GM21381 (cell line): ENCODE data around the gene SUN2.

Experiments
- ATAC-seq: cut with Tn5 transposase; IDR thresholded peaks from one replicate; pipeline ENCODE4 v1.9.1; 2021; ENCODE audit warnings: mild to moderate bottlenecking, moderate library complexity; ENCODE audit not compliant: unreplicated experiment

The SUN2 gene

GRCh38 chr22:38781033-38781432 lies 25.2 kb upstream of the SUN2 start:
- ATAC-seq, result no peak

DNA sequence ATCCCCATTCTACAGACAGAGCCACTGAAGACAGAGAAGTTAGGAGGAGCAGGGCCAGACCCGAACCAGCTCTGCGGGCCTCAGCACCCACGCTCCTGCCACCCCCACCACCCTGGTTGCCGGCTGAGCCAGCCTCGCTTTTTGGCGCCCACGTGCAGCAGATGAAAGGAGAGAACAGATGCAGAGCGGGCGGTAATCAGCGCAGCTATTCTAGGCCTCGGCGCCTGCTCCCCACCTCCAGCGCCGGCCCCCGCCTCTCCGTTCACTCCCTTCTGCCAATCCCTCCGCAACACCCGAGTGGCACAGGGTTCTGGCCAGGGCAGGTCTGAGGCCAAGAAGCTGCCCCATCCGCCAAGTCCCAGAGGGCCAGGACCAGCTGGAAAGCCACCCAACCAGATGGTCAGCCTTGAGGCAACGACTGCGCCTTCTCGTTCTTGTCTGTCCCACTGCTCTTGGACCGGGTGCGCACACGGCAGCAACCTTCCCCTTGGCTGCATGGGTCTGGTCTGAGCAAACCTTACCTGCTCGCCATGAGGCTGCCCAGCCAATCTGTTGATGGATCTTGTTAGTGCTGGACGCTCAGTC lies 21.4 kb upstream of the SUN2 start:
- no peak for ATAC-seq

- ATAC-seq, result no peak
Measured at GRCh38 chr22:38776086-38776485, 20.3 kb upstream of the SUN2 start.

- no peak for ATAC-seq
Measured at GRCh38 chr22:38775656-38776055, 19.9 kb upstream of the SUN2 start.

DNA sequence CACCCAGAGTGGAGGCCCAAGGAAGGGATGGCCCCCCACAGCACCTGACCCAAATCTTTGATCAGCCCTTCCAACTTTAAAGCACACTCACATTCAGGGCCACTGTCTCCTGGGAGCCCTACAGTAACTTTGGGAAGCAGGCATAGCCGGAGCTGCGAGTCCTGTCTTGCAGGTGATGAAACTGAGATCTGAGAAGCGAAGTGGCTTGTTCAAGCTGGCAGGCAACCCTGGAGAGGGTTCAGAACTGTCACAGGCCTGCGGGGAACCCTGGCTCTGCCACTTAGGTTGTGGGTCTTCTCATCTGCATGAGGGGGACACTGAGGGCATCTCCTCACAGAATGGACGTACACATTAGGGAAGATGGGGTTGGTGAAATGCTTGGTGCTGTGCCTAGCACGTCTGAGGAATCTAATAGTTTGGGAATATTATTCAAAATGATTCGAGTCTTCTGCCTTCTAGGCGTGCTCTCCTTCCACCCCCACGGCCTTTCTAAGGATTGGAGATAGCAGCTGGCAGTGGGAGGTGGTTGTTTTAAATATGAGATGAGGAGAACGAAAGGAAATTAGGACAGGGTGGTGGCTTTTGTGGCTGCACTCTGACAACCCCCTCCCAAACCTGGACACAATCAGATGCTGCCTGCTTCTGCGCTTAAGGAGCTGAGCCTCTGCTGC lies 18.8 kb upstream of the SUN2 start:
- ATAC-seq, result no peak

GRCh38 chr22:38773363-38773946 lies 17.7 kb upstream of the SUN2 start:
- ATAC-seq, result no peak

GRCh38 chr22:38772623-38772873 lies 16.8 kb upstream of the SUN2 start:
- ATAC-seq, result no peak

DNA sequence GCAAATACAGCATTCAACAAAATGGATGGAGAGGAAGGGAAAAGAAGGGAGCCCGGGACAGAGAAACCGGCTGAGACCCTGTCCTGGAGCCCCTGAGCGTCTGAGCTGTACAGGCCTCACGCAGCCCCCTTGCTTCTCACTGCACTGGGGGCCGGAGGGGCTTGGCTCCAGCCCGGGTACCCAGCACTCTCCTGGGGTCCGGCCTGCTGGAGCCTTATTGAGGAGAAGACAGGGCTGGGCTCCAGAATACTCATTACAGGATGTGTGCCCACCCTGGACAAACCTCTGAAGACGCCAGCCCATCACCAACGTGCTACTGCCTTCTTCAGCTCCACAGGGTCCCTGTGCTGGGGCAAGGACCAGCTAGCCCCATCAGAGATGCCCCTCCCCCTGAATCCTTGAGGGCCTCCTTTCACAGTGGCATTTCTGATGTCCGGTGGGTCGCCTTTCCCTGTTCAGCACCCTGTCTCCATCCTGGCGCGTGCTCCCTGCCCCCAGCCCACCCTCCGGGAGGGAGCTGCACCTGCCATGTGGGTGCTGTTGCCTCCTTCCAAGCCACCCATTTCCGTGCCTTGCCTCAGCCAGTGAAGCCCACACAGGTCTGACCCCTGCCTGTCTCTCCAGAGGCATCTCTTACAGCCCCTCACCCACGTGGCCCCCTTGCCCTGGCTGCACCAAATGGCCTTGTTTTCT lies 14.6 kb upstream of the SUN2 start:
- ATAC-seq, result no peak

- no peak for ATAC-seq
Measured at GRCh38 chr22:38768036-38768435, 12.2 kb upstream of the SUN2 start.

DNA sequence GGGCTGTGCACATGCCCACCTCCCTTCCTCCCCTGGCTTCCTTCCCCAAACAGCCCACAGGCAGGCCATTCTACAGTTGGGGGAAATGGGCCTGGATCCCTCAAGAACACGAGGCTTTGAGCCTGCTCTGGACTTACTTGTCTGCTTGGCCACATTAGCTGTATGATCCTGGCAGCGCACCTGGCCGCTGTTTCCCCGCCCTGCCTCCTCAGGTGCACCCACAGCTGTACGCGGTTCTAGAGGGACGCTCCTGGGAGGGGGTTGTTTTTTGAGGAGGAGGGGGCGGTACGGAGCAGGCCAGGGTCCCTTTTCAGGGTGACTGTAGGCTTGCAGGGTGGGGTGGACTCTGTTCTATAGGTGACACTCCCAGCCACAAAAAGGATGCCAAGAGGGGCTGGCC lies 11.5 kb upstream of the SUN2 start:
- ATAC-seq, result no peak

DNA sequence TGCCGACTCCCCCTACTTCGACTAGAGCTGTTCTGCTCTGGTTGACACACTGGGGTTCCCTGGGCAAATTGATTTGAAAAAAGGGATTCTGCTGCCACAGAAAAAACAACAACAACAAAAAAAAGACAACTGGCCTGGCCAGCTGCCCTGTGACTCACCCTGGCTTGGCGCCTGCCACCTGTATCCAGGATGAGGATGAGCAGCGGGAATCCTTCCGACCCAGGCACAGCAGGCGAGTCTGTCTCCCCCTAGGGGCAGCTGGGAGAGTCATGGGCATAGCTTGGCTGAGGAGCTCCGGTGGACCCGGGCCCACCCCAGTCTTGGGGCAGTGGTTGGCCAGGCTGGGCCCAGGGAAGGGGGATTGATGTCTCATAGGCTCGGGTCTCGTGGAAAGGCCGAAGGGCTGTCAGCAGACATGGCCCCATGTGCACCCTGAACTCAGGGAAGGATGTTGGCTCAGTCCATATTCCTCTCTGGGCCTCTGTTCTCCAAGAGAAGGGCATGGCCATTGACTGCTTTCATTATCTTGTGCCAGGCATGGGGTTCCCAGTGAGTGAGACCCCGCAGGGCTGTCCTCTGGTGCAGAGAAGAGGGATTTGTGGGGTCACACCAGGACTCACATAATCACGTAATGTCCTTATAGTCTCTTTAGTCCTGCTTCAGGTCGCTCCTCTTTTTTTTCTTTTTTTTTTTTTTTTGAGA lies 10.4 kb upstream of the SUN2 start:
- no peak for ATAC-seq

DNA sequence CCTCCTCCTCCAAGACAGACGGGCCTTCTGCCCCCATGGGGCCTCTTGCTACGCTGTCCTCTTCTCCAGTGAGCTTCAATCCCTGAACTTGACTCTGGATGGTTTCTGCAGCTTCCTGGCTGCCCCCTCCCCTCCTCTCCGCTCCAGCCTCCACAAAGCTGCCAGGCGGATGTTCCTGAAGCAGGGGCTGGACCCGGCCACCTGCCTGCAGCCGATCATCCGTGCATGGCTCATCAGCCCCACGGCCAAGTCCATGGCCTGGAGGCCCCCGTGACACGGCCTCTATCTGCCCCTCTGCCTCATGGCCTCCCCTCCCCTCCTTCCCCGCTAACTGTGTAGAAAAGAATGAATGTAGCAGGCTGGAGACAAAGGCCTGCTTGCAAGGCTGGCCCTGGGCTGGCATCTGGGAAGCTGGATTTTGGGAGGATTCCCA lies 6.8 kb upstream of the SUN2 start:
- ATAC-seq, result no peak

DNA sequence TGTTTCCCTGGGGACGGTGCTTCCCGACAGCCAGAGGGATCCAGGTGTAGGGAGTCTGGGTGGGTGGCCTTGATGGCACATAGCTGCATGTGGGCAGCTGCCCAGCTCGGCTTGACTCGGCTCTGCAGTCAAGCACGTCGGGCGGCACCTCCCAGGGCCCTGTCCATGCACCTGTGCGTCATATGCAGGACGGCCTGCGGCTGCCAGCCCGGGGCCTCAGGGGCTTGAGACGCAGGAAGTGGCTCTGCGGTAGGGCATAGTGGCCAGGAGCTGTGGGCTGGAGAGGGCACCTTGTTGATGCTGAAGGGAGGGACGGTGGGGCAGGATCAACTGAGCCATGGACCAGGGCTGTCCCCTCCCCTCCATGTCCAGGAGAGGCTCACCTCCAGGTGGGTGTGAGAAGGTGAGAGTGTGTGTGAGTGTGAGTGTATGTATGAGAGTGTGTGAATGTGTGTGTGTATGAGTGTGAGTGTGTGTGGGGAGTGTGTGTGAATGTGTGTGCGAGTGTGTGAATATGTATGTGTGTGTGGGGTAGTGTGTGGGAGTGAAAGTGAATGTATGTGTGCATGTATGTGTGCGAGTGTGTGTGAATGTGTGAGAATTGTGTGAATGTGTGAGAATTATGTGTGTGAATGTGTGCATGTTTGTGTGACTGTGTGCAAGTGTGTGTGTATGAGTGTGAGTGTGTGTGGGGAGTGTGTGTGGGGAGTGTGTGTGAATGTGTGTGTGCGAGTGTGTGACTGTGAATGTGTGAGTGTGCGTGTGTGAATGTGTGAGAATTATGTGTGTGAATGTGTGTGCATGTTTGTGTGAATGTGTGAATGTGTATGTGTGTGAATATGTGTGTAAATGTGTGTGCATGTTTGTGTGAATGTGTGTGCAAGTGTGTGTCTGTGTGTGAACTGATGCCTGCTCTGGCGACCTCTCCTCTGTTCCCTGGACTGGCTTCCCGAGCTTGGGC lies 5.7 kb upstream of the SUN2 start:
- ATAC-seq, result no peak

DNA sequence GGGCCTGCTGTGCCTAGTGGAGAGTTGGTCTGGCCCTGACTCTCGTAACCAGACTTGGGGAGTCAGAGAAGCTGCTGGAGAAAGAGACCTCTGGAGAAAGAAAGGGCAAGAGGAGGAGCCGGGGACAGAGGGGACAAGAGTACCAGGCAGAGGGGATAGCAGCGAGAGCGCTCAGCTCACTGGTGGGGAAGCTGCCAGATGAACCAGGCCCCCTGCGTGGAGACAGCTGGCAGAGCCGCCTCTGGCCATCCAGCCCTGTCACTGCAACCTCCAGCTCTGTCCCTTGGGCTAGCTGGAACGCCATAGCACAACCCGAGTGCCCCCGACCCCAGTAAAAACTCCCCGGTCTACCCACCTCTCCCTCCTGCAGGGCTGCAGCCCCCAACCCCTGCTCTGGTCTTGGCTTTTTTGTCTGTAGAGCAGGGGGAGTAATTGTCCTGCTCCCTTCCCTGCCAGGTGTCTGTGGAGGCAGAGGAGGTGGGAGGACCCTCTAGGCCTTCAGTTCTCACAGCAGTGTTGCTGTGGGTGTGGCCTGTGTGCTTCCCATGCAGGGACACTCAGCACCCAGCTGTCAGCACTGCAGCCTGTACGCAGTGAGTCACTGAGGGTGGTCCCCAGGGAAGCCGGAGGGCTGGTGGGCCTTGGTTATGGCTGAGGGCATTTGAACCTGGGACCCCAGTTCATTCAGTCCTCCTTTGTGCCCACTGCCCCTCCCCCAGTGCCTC lies 4.8 kb upstream of the SUN2 start:
- no peak for ATAC-seq

GRCh38 chr22:38759005-38759404 lies 3.2 kb upstream of the SUN2 start:
- no peak for ATAC-seq

DNA sequence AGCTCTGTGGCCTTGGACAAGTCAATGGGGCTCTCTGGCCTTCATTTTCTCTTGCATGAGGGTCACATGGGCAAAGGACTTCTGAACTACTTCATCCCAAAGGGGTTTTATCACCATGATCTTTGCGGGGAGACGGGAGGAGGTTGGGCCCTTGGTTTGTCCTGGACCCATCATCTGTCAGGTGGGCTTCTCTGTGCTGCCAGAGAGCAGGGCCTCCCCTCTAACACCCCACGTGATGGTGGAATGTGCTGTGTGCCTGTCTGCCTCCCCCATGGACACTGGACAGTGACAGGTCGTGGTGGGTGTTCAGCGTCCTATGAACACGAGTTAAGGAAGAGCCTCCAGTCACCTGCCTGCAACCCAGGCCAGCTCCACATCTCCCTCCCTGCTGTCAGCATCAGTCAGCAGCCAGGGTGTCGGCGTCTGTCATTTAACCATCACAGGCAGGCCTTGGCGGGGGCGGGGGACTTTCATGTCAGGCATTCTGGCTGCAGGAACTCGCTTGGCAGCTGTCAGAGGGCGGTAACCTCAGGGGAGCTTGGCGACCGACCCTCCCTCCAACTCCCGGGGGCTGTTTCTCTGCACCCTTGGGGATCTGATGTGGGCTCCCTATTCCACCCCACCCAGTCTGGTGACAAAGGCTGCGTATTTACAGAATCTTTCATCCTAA lies 2.6 kb upstream of the SUN2 start:
- ATAC-seq, result no peak

DNA sequence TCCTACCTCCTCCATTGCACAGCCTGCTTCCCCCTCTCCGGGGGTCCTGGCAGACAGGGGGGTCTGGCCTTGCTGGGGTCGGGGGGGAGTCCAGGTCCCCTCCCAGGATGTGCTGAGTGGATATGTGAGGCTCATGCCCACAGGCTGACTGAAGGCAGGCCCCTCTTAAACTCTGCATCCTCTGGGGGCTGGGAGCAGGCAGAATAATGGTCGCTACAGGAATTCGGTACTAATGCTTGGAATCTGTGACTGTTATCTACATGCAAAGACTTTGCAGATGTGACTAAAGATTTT lies 1.6 kb upstream of the SUN2 start:
- no peak for ATAC-seq

DNA sequence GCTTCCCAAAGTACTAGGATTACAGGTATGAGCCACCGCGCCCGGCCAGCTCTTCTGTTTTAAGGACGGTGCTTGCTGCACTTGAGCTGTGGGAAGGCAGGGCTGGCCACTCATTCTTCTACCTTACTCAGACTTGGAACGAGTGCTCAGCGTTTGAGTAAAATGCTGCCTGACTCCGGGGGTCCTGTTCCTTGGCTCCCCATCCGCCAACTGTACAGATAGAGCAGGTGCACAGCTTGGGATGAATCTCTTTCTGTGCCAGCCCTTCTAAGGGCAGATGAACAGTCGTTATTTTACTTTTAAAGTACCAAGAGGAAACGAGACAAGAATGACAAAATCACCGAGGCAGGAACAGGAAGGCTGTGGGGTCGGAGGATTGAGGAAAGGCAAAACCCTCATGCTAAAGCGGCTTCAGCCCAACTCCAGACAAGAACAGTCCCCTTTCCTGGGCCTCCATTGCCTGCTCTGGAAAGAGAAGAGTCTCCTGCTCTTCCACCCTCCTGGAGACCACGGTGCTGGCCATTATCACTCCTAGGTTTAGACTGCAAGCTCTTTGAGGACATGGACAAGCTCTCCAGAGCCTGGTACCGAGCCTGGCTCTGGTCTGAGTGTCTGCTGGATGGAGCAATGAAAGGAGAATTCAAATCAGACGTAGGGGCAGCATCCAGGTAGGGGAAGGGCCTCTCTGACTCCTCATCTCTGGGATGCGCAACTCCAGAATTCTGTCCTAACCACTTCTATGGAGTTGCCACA lies 1.1 kb upstream of the SUN2 start:
- no peak for ATAC-seq
